Hematopoietic multipotent progenitor cell treated with erythropoietin and hydrocortisone succinate and interleukin-3 and kit ligand, for 17 days (in vitro differentiated cells): Measurements from ENCODE around the gene THSD1.
A peak's percentile ranks its signal among the peaks of the same experiment; 100 is the strongest.

Experiments
- DNase-seq: peaks from one replicate; pipeline ENCODE4 v3.0.0-alpha.2; 2015; ENCODE audit warnings: low spot score

The THSD1 gene, protein sequence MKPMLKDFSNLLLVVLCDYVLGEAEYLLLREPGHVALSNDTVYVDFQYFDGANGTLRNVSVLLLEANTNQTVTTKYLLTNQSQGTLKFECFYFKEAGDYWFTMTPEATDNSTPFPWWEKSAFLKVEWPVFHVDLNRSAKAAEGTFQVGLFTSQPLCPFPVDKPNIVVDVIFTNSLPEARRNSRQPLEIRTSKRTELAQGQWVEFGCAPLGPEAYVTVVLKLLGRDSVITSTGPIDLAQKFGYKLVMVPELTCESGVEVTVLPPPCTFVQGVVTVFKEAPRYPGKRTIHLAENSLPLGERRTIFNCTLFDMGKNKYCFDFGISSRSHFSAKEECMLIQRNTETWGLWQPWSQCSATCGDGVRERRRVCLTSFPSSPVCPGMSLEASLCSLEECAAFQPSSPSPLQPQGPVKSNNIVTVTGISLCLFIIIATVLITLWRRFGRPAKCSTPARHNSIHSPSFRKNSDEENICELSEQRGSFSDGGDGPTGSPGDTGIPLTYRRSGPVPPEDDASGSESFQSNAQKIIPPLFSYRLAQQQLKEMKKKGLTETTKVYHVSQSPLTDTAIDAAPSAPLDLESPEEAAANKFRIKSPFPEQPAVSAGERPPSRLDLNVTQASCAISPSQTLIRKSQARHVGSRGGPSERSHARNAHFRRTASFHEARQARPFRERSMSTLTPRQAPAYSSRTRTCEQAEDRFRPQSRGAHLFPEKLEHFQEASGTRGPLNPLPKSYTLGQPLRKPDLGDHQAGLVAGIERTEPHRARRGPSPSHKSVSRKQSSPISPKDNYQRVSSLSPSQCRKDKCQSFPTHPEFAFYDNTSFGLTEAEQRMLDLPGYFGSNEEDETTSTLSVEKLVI

DNA sequence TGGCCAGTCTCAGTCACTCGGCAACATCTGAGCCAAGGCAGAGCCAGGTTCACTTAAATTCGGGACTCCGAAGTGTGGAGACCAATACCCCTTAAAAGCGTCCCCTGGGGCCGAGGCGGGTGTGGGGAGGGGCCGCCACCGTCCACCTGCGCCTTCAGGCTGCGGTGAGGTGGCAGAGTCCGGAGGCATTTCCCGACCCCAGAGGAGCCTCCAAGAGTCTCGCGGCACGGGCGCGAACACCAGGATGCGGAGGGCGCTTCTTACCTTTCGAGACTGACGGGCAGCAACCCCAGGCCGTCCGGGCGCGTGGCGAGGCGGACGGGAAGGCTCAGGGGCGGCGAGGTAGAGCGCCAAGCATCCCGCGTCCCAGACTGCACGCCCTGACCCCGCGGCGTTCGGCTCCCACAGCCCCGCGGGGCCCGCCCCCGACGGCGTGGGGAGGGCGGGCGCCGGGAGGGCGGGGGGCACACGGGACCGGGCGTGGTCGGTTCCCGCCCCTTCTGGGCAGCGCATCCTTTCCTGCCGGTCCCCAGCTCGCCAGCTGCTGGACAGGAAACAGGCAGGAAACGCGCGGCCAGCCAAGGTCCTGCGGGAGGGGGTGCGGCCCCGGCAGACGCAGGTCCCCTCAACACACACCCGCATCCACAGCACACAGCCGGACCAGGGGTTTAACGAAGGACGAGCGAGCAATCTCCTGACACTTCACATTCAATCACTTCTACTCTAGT is at the start of gene THSD1:
THSD1 (minus strand) TSS at position 406 of the 728 bp plus-strand sequence. CDS start 3,572 bp downstream, outside the sequence.
- DNase-seq: no peak

DNA sequence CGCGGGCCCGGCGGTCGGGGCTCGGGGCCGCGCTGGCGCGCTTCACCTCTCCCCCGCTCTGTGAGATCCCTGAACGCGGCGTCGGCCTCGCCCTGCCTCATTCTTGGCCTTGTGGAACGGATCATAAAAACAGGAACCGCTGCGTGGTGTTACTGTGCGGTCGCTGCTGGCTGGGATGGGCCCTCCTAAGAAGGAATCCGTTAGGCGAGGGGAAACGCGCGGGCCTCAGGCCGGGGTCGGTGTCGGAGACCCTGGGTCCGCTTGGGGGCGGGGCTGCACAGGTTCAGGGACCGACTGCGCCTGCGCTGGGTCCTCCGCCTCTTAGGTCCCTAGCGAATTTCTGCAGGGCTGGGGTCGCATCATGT is 49.7 kb upstream of the THSD1 start:
- peak; percentile 72 for DNase-seq

DNA sequence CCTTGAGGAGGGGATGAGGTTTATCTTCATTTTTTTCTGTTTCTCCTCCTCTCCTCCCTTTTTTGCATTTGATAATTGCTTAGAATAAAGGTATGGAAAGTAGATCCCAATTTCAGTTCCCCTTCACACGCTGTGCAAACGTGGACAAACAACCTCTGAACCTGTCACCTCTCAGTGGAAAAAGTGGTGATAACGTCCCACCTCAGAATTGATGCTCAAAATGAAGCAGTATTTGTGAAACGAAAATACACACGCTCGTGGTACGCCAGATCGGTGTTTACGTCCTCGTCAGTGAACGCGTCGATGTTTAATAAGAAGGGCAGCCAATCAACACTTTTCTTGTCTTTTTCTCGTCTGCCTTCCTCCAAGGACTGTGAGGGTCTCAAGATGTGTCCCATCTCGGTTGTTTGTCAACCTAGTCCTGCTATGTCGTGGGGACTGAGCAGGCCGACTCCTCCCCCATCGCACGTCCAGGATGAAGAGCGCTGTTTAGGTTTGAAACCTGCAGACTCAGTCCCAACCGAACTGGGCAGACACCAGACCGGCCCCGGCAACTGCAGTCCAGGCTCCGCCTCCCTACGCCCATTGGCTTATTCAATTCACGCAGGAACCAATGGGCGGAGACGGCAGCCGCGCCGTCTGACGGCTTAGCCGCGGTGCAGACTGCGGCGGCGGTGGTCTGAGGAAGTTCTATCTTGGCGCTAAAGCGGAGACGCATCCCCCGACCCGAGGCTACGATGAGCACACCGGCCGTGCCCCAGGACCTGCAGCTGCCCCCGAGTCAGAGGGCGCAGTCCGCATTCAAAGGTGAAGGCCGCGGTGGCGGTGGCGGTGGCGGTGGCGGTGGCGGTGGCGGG is 49.1 kb upstream of the THSD1 start, which contains the start of gene CKAP2:
CKAP2 (plus strand) TSS at position 659 of the 857 bp plus-strand sequence; CDS start at position 738, 79 bp downstream.
- DNase-seq: peak; percentile 96

DNA sequence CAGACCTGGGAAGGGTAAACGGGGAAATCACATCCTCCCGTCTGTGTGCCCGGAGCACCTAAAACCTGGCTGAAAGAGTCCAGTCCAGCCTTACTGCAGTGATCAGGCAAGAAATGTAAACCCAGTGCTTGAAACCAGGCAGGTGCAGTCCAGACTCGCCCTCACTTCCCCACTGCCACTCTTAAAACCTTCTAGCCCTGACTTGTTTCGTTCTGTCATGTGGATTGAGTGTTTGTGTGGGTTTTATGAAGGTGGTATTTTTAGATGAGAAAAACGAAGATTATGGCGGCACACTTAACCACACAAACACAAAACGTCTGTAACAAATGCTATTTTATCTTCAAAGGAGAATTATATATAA is 48.5 kb upstream of the THSD1 start:
- DNase-seq: peak; percentile 73

DNA sequence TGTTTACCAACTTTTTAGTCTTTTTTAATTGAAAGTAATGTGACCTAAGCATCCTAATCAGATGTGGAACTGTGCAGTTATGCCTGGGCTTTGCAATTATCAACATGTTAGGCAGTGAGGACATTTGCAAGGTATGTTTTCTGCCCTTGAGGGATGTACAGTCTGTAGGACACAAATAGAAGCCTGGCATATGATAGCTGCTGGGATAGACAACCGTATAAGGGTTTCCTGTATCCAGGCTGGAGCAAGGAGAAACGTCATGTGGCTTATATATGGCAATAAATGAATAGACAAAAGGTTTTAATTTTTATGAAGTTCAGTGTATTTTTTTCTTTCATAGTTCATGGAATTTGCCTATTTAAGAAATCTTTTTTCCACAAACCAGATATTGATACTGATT is 46.5 kb upstream of the THSD1 start:
- peak; percentile 16 for DNase-seq

DNA sequence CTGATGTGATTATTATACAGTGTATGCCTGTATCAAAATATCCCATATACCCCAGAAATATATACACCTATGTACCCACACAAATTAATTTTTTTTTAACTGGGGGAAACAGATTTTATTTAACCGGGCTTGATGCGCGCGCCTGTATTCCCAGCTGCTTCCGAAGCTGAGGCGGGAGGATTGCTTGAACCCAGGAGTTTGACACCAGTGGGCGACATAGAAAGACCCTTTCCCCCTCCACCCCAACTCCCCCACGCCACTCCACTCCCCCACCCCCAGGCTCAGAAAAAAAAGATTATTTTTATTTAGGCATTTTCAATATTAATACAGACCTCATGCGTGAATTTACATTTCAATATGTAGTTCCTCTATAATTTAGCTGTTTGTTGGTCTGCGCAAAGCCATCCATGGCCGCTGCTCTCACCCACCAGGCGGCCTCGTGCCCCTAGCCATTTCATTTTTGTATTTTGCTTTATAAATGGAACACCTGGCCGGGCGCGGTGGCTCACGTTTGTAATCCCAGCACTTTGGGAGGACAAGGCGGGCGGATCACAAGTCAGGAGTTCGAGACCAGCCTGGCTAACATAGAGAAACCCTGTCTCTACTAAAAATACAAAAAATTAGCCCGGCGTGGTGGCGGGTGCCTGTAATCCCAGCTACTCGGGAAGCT is 45.3 kb upstream of the THSD1 start:
- no peak for DNase-seq

DNA sequence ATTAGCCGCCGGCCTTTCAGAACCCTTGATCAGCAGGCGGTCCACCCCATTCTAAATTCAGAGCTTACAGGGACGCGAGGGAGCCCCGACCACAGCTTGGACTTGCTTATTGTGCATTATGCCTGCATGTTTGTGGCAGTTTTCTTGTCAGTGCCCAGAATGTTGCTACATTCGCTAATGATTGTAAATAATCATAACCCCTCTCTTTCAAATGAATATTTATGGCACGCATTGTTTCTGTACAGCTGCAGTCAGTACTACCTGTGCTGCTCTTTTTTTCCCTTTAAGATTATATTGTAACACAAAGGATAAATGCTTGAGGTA is 44.8 kb upstream of the THSD1 start:
- no peak for DNase-seq

DNA sequence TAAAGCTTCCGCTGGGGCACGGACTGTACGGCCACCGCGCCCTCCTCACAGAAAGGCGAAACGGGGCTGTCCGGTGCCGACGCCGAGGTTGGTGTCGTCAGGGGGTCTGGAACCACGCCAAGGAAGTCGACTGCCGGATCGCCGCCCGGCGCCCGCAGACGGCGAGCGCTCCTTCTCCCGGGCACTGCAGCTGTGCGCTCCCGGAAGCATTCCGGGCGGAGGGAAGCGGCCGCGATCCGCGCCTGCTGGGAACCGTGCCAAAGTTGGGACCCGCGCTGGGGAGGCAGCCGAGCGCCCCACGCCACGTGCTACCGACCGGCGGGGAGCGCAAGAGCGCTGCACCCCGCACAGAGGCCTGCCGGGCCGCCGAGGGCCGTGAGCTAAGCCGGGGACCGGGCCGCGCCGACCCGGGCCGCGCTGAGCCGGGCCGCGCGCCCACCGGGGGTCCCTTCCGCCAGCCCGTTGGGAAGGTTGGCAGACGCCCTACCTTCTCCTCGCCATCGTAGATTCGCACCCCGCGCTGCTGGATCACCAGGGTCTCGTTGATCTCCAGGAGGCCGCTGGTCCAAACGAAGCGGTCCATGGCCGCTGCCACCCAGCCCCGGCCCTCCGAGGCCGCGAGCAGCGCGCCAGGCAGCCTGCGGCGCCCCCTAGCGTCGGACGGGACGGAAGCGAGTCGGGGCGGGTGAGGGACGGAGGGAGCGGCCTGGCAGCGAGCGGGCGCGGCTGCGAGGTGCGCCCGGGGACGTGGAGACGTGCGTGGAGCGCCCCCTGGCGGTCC is 44.2 kb upstream of the THSD1 start, which contains the start of gene VPS36:
VPS36 (minus strand) TSS at position 623 of the 781 bp plus-strand sequence; CDS start at position 583, 40 bp downstream.
- DNase-seq: peak; percentile 99

DNA sequence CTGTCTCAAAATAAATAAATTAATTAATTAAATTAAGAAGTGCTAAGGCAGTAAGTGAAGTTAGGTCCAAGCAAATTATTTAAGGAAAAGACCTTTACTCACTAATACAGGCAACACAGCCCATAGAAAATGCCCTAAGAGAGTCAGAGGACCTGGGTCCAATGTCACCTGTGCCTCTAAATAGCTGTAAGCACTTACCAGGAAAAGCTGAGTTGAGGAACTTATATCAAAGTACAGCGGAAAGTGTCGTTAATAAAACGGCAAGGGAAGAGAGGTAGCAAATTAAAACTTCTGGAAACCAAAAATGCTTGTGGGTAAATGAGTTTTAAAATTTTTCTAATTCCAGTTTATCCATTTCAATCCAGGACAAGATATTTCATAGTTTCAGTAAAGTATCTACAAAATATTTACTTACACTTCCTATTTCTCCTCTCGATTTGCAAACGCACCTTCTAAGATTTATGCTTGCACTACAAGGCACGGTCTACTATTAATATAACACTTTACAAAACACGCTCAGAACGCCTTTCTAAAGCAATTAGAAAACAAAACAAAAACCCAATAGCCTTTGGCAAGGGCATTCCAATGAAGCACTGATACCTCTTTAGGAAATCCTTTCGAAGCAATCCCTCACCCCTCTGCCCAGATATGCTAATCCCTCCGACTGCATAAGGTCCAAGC is 43.5 kb upstream of the THSD1 start:
- no peak for DNase-seq

DNA sequence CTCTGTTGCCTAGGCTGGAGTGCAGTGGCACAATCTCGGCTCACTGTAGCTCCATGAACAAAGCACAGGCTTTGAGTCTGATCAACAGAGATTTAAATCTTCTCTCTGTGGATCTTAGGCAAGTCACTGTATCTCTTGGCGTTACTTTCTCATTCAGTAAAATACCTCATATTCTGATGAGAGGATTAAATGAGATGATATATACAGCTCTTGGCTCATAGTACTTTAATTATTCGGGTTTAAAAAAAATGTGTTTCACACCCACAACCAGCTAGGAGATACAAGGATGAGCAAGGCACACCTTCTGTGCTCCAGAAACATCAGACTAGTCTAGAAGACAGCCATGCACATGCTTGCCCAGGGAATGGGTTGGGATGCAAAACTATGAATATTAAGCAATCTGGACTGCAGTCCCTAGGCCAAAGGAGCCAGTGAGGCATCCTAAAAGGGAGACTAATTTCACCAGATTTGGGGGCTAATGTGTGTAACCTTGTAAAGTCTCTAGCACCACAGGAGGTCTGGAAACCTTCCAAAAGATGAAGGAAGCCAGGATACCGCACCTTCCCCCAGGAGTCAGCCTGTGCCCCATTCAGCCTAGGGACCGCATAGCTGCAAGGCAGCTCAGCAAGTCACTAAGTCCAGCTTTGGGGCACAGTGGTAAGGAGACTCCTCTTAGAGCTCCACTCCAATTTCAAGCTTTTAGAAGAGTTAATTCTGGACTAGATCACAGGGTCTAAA is 42.0 kb upstream of the THSD1 start:
- no peak for DNase-seq

DNA sequence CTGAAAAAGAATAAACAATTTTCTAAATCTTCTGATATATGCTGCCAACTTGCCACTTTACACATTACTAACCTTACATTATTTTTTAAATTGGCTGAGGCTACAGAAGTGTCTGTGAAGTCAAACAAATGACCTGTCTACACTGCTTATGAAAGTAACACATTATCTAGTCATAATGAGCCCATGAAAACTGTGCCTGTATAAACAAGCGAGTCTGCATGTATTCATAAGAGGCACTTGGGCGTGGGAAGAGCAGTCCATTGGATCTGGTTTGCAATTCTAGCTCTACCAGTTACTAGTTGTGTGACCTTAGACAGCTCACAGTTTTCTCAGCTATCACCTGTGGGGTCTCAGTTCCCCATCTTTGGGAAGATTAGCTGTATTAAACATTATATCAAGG is 41.4 kb upstream of the THSD1 start:
- DNase-seq: no peak

DNA sequence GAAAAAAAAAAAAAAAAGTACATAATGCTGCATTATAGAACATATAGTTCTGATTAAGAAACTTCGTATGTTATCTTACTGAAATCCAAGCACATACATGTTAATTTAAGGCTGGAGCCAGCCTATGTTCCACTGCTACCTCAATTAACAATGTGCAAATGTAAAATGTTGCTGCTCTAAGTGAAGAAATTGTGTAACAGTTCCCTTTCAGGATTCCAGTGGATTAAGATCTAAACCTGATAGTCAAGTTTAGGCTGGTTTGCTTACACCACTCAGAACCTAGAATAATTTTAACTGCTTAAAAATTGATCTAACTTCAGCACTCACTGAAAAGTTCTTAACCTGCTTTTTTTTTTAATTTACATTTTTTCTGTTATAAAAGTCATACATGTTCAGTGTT is 40.3 kb upstream of the THSD1 start:
- DNase-seq: no peak

DNA sequence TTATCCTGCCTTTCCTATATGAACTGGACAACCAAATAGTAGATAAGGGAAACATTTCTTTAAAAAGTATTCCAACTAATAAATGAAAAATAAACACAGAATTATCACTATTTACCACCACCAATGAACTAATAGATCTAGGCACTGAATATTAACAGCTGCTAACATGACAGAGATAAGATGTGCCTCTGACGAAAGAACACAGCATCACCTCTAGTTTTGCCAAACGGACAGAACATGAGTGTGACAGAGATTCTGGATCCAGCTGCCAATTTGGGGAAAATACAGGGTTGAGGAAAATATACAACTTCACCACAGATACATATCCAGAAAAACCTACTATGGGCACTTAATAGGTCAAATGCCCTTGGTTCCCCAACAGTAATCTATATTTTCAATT is 26.5 kb upstream of the THSD1 start:
- DNase-seq: no peak

DNA sequence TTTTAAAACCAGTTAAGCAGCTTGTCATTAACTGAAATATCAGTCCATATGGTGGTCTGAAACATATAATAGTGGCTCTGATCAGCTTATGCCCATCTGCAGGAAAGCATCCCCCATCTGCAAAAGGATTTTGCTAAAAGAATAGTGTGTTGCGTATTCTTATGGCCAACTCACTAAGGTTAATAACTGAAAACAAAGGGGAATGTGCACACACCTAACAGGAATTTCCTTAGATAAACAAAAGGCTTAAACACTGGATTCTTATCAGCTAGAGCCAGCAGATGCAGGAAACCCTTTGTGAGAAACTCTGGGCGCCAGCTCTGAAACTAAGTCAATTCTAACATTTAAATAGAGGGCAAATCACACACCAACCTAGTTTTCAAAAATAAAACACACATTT is 22.3 kb upstream of the THSD1 start:
- DNase-seq: no peak

DNA sequence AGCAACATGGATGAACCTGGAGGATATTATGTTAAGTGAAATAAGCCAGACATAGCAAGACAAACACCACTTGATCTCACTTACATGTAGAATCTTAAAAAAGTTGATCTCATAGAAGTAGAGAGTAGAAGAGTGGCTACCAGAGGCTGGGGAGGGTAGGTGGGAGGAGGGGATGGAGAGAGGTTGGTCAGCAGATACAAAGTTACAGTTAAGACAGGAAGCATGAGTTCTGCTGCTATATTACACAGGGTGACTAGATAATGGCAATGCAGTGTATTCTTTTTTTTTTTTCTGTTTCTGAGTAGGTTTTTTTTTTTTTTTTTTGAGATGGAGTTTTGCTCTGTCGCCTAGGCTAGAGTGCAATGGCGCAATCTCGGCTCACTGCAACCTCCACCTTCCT is 15.2 kb upstream of the THSD1 start:
- no peak for DNase-seq

DNA sequence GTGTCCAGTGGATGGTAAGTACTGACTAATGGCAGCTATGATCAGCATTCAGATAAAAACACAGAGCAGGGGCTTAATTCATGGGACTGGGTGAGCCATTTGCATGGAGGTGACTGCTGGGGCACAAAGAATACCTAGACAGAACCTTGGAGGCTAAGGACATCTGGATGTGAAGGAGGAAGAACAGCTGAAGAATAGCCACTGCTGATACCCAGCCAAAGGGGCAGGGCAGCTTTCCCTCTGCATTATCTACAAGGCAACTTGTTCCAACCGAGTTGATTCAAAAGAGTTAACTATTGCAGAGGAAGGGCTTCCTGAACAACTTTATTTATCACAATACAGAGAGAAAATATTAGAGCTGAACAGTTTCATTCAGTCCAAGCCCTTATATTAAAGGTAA is 13.1 kb upstream of the THSD1 start:
- DNase-seq: no peak

DNA sequence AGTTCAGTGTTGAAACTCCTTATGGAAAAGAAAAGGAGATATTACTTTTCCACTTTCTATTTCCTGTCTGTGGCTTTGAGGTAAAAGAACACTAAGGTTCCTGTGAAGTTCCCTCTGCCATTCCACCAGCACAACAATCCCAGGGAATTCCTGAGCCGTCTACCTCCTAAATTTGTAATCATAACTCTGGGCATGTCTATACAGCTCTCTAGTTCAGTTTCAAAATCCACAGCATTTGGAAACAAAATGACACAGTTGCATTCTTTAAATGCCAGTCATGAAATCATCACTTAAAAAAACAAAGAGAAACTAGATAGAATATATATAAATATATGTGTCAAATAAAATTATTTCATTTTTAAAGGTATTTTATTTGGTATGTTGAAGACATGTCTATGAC is 9.0 kb upstream of the THSD1 start:
- DNase-seq: no peak

DNA sequence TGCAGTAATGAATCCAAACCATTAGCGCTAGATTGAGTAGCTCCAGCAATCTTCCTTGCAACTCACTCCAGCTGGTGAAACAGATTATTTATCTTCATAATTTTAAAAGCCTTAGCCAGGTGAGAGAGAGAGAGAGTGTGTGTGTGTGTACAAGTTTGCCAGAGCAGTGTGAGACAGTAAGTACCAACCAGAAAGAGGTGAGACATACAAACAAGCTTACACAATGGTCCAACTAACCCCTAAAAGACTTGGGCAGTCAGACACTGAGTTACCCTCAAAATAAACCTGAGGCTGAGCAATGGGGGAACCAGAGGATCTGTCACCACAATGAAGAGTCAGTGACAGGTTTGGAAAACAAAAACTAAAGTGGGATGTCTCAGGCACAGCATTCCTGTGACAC is 8.1 kb upstream of the THSD1 start:
- DNase-seq: no peak

DNA sequence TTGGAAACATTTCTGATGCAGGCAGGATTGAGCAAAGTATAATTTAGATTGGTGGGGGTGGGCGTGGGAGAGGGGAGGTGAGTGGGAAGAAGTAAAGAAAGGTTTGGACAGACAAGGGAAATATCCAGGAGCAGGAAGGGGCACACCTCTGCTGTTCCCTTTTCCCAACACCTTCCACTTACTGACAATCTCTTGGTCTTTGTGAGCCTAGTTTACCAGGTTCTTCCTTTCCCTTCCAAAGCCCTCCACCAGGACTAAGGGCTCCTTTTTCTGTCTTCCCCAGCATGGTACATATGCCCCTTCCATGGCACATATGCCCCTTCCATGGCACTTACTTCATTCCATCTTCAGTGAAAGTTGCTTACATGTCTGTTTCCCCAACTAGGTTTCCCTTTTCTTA is 6.2 kb upstream of the THSD1 start:
- no peak for DNase-seq
